ENCODE results near the gene VARS2.

- TF ChIP-seq POLR2A (IDR thresholded peaks at IDR 0.05; ENCODE audit: extremely low read depth, insufficient read length) (no peak), CTCF (IDR thresholded peaks at IDR 0.05; ENCODE audit: low read depth, low read length) (peak; percentile 18)
These were observed 20.9 kb upstream of the VARS2 start for GRCh38 chr6:30893001-30893591.

All from NB4 (cell line).